Duodenal mucosa (tissue), 2 donors: Measurements from ENCODE around the gene NUP210.

Experiments used
- H3K27ac ChIP-seq: one replicate; pipeline ENCODE4 v1.7.0; 2013; ENCODE audit warnings: low read depth, low read length
- H3K27me3 ChIP-seq, 2 donors: one replicate each; pipeline ENCODE4 v1.7.0; 2013; ENCODE audit warnings: low read length in 2 of 2, control low read depth in 1 of 2; ENCODE audit not compliant: insufficient read depth in 2 of 2, control insufficient read depth in 1 of 2
- H3K36me3 ChIP-seq, 2 donors: one replicate each; pipeline ENCODE4 v1.7.0; 2013; ENCODE audit warnings: low read length in 2 of 2, control low read depth in 1 of 2; ENCODE audit not compliant: insufficient read depth in 2 of 2, control insufficient read depth in 1 of 2
- H3K4me1 ChIP-seq, 2 donors: one replicate each; pipeline ENCODE4 v1.7.0; 2013; ENCODE audit warnings: low read length in 2 of 2, control low read depth in 1 of 2; ENCODE audit not compliant: insufficient read depth in 2 of 2, control insufficient read depth in 1 of 2
- H3K4me3 ChIP-seq, 2 donors: one replicate each; pipeline ENCODE4 v1.7.0; 2013; ENCODE audit warnings: low read length in 2 of 2, low read depth in 1 of 2
- H3K9ac ChIP-seq, 2 donors: one replicate each; pipeline ENCODE4 v1.7.0; 2013; ENCODE audit warnings: low read length in 2 of 2, low read depth in 1 of 2
- H3K9me3 ChIP-seq, 2 donors: one replicate each; pipeline ENCODE4 v1.7.0; 2013; ENCODE audit warnings: low read length in 2 of 2, control low read depth in 1 of 2; ENCODE audit not compliant: control insufficient read depth in 1 of 2

The NUP210 gene

DNA sequence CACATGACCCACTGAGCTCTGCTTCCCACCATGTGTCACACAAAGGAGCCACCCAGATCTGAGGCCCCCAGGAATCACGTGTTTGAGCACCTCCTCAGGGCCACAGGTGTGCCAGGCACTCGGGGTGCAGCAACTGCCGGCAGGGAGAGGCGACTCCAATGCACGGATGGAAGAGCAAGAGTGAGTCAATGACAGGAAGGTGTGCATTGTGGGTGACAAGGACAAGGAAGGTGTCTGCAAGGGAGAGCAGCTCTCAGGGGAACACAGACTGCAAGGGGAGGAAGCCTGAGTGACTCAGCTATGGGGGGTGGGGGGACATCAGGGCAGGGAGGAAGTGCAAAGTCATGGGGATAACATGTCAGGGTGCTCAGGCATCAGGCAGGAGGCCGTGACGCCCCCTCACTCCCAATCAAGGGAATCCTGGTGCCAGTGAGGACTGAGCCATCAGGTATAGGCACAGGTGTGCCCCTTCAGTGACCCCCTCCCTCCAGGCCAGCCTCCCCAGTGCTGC, 67.4 kb downstream of the NUP210 start:
- peaks cover 0 to 29% of the 10 kb centered on the region in 2 donors for H3K36me3 ChIP-seq
- no peak overlapping the region for H3K9ac ChIP-seq
- no peaks in the 10 kb centered on the region for H3K27me3 ChIP-seq
- H3K4me1 ChIP-seq = peaks cover 0 to 8% of the 10 kb centered on the region in 2 donors
- no peak overlapping the region for H3K4me3 ChIP-seq
- H3K9me3 ChIP-seq = no peaks in the 10 kb centered on the region
- no peak overlapping the region for H3K27ac ChIP-seq

- H3K9ac ChIP-seq = no peak overlapping the region
- H3K27ac ChIP-seq = no peak overlapping the region
- no peaks in the 10 kb centered on the region for H3K9me3 ChIP-seq
- H3K4me3 ChIP-seq = no peak overlapping the region
- H3K36me3 ChIP-seq = peaks cover 0 to 28% of the 10 kb centered on the region in 2 donors
- H3K4me1 ChIP-seq = peaks cover 0 to 8% of the 10 kb centered on the region in 2 donors
- no peaks in the 10 kb centered on the region for H3K27me3 ChIP-seq
These were observed 70.3 kb downstream of the NUP210 start for GRCh38 chr3:13349823-13350222.

- Histone ChIP-seq H3K9me3 (no peaks in the 10 kb centered on the region), H3K27me3 (no peaks in the 10 kb centered on the region), H3K4me1 (peaks cover 0 to 8% of the 10 kb centered on the region in 2 donors), H3K4me3 (no peak overlapping the region), H3K36me3 (peaks cover 0 to 23% of the 10 kb centered on the region in 2 donors), H3K27ac (no peak overlapping the region), H3K9ac (no peak overlapping the region)
These were observed 71.3 kb downstream of the NUP210 start for GRCh38 chr3:13348661-13349396.

GRCh38 chr3:13348100-13348499, 72.0 kb downstream of the NUP210 start:
- Histone ChIP-seq H3K4me1 (peaks cover 0 to 8% of the 10 kb centered on the region in 2 donors), H3K4me3 (no peak overlapping the region), H3K9ac (no peak overlapping the region), H3K27ac (no peak overlapping the region), H3K9me3 (no peaks in the 10 kb centered on the region), H3K27me3 (no peaks in the 10 kb centered on the region), H3K36me3 (peaks cover 0 to 23% of the 10 kb centered on the region in 2 donors)

DNA sequence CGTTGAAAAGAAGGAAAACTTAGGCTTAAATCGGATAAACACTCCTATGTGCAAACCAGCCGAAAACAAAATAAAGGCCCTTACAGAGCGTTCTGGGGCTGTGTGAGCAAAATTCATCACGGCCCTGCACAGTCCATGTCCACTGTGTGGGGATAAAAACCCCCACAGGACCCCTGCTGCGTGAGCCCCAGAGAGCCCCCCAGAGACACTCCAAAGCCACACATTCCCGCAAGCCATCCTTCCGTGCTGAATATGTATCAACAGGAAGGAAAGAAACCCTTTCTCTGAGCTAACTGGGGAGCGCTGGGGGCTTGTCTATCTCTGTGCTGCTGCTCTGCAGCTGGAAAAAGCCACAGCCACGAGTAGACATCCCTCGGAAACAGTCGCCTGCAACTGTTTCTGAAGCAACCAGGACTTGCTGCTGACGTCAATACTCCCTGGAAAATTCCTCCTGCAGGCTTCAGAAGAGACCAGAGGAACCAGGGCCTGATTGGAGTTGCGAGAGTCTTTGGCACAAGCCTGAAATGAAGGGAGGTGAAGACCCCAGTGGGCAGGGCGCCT, 72.7 kb downstream of the NUP210 start:
- no peak overlapping the region for H3K4me3 ChIP-seq
- H3K27ac ChIP-seq = no peak overlapping the region

DNA sequence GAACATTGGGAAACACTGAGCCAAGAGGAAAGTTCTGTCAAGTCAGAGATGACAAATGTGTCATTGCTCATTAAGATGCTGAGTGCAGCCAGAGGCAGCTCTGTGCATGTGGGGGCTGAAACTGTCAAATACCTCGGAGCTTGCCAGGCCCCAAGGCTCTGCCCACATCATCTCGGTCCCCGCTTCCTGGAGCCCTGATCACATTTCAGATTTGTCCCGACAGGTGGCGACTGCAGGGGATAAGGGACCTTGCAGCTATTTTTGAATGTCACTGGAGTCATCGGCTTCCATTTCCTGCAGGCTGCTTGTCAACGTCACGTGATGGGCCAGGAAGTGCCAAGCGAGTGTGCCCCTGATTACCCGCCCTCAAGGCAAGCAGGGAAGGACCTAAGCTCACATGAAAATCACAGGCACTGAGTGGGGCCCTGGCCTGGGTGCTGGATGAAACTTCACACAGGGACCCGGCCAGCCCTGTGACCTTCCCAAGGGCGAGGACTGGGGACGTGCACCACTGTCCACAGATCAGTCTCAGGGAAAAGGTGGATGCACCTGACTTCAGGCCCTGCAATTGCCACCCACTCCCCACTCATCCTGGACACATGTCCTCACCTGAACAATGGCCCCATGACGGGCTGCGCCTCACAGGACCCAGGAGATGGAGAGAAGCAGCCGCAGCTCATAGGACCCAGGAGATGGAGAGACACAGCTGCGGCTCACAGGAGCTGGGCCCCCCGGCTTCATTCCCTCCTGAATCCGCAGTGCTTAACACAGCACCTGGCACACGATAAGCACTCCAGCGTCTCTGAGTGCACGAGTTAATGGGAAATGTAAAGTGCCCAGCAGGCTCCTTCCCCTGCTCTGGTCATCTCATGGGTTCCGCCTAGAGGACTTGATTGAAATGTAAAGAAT, 73.4 kb downstream of the NUP210 start:
- peaks cover 6 to 21% of the 10 kb centered on the region in 2 donors for H3K36me3 ChIP-seq
- H3K4me3 ChIP-seq = no peak overlapping the region
- H3K27me3 ChIP-seq = no peaks in the 10 kb centered on the region
- H3K9me3 ChIP-seq = no peaks in the 10 kb centered on the region
- no peak overlapping the region for H3K9ac ChIP-seq
- H3K27ac ChIP-seq = no peak overlapping the region
- peaks cover 0 to 8% of the 10 kb centered on the region in 2 donors for H3K4me1 ChIP-seq

More for the DNA sequence above, 72.7 kb downstream of the NUP210 start:
- Histone ChIP-seq H3K9me3 (no peaks in the 10 kb centered on the region), H3K4me1 (peaks cover 0 to 8% of the 10 kb centered on the region in 2 donors), H3K27me3 (no peaks in the 10 kb centered on the region), H3K9ac (no peak overlapping the region), H3K36me3 (peaks cover 6 to 23% of the 10 kb centered on the region in 2 donors)

- peaks cover 6 to 25% of the 10 kb centered on the region in 2 donors for H3K36me3 ChIP-seq
- H3K4me1 ChIP-seq = peaks cover 0 to 8% of the 10 kb centered on the region in 2 donors
- H3K9me3 ChIP-seq = no peaks in the 10 kb centered on the region
- H3K27ac ChIP-seq = no peak overlapping the region
- no peaks in the 10 kb centered on the region for H3K27me3 ChIP-seq
- no peak overlapping the region for H3K9ac ChIP-seq
- no peak overlapping the region for H3K4me3 ChIP-seq
These were observed 74.3 kb downstream of the NUP210 start for GRCh38 chr3:13345772-13346171.

- Histone ChIP-seq H3K27me3 (no peaks in the 10 kb centered on the region), H3K9me3 (no peaks in the 10 kb centered on the region), H3K9ac (no peak overlapping the region), H3K36me3 (peaks cover 6 to 25% of the 10 kb centered on the region in 2 donors), H3K4me3 (no peak overlapping the region), H3K4me1 (peaks cover 0 to 8% of the 10 kb centered on the region in 2 donors), H3K27ac (no peak overlapping the region)
These were observed 74.8 kb downstream of the NUP210 start for GRCh38 chr3:13345284-13345683.

DNA sequence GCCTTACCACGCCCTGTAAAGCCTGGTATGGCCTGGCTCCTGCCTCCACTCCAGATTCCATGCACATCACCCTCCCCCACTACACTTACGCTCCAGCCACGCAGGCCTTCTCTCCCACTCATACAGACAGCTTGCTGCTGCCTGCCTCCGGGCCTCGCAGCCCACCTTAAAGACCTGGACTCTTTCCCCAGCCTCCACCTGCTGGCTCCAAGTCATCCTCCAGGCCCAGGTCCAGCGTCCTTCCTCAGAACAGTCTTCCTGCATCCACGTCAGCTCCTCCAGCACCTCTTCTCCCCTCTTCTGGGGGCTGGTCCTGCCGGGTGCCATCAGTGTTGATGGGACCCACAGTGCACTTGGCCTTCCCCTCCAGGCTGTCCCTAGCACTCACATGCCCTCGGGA, 75.5 kb downstream of the NUP210 start:
- Histone ChIP-seq H3K27me3 (no peaks in the 10 kb centered on the region), H3K9me3 (no peaks in the 10 kb centered on the region), H3K27ac (no peak overlapping the region), H3K9ac (no peak overlapping the region), H3K36me3 (peaks cover 6 to 27% of the 10 kb centered on the region in 2 donors), H3K4me1 (peaks cover 0 to 8% of the 10 kb centered on the region in 2 donors), H3K4me3 (no peak overlapping the region)
